HepG2 (cell line): ENCODE measurements around the gene ADGRF1. TPM values are rescaled to one million over a fixed set of nuclear protein-coding genes. Genes with fewer than 3 reads are reported as not detected.

ENCODE experiments used
- CBX5 ChIP-seq: sonication (generic); formaldehyde crosslinking; IDR thresholded peaks from 2 replicates; pipeline ENCODE4 v1.4.0; 2020; ENCODE audit warnings: missing genetic modification reagents, borderline replicate concordance
- HNF4A ChIP-seq: sonication (generic); formaldehyde crosslinking; IDR thresholded peaks from 2 replicates; pipeline ENCODE4 v1.4.0; 2020; ENCODE audit warnings: missing genetic modification reagents
- HNRNPUL1 ChIP-seq: fragments of 200-400 bp; formaldehyde crosslinking; IDR thresholded peaks from 2 replicates; pipeline ENCODE4 v1.6.1; 2017; ENCODE audit warnings: low read depth, mild to moderate bottlenecking, low read length, moderate library complexity
- HOXD1 ChIP-seq: sonication (generic); formaldehyde crosslinking; IDR thresholded peaks from 2 replicates; pipeline ENCODE4 v1.5.0; 2020; ENCODE audit warnings: missing genetic modification reagents
- NONO ChIP-seq, 2 experiments: fragments of 450-650 bp in 1 of 2; sonication (generic) in 1 of 2; formaldehyde crosslinking in 1 of 2; IDR thresholded peaks in 1 of 2; conservative IDR thresholded peaks in 1 of 2; 2 replicates each; pipeline versions ENCODE4 v1.6.1 to v1.8.0; 2017 to 2022; ENCODE audit warnings: mild to moderate bottlenecking in 1 of 2, missing genetic modification reagents in 1 of 2, moderate library complexity in 1 of 2
- PCBP2 ChIP-seq: fragments of 200-400 bp; formaldehyde crosslinking; optimal IDR thresholded peaks from 2 replicates; pipeline ENCODE3; 2018; ENCODE audit warnings: low read length, low read depth; ENCODE audit not compliant: poor library complexity, severe bottlenecking
- PRPF4 ChIP-seq: fragments of 200-400 bp; formaldehyde crosslinking; IDR thresholded peaks from 2 replicates; pipeline ENCODE4 v1.6.1; 2016; ENCODE audit warnings: low read length, low read depth; ENCODE audit not compliant: poor library complexity, severe bottlenecking
- SMYD3 ChIP-seq: sonication (generic); formaldehyde crosslinking; IDR thresholded peaks from 2 replicates; pipeline ENCODE4 v1.8.1; 2023; ENCODE audit warnings: mild to moderate bottlenecking, missing genetic modification reagents
- SP5 ChIP-seq: IDR thresholded peaks from 2 replicates; pipeline ENCODE4 v1.6.1; 2016; ENCODE audit warnings: low read depth, borderline replicate concordance
- TBX3 ChIP-seq: fragments of 450-650 bp; IDR thresholded peaks from 2 replicates; pipeline ENCODE4 v1.6.1; 2017; ENCODE audit warnings: antibody characterized with exemption, mild to moderate bottlenecking, inconsistent platforms, borderline replicate concordance
- ZBTB21 ChIP-seq: sonication (generic); formaldehyde crosslinking; IDR thresholded peaks from 2 replicates; pipeline ENCODE4 v1.4.0; 2020; ENCODE audit warnings: missing genetic modification reagents
- ZBTB8A ChIP-seq: sonication (generic); formaldehyde crosslinking; IDR thresholded peaks from 2 replicates; pipeline ENCODE4 v1.4.0; 2020; ENCODE audit warnings: mild to moderate bottlenecking, low read depth, missing genetic modification reagents, borderline replicate concordance
- ZNF329 ChIP-seq: sonication (generic); formaldehyde crosslinking; IDR thresholded peaks from 2 replicates; pipeline ENCODE4 v1.9.0; 2021; ENCODE audit warnings: low read depth, mild to moderate bottlenecking, missing genetic modification reagents
- polyA plus RNA-seq, 8 experiments: library from polyadenylated mRNA; depleted of rRNA in 3 of 8; stranded (reverse) in 7 of 8; unstranded in 1 of 8; fragments of >200 nt; fragmentation: Illumina TruSeq in 4 of 8; extraction: Trizol in 4 of 8; gene quantifications; 2 replicates each; pipeline versions ENCODE4 v1.2.1 to v1.2.3, GENCODE V29; 2011 to 2016; ENCODE audit warnings: low read depth in 4 of 8, missing spikeins in 1 of 8, mixed read lengths in 1 of 8; ENCODE audit not compliant: insufficient read depth in 1 of 8
- total RNA-seq, 5 experiments: library from RNA; depleted of rRNA; stranded (reverse); fragments of >200 nt; fragmentation: Illumina TruSeq; extraction: Trizol; gene quantifications; 2 replicates each; pipeline ENCODE4 v1.2.3, GENCODE V29; 2016; ENCODE audit warnings: low read depth in 1 of 5
- TF ChIP-seq, protein P1 (sequence below): IDR thresholded peaks from 2 replicates; pipeline ENCODE4 v1.6.1; 2016
- TF ChIP-seq, protein P2 (sequence below): sonication (generic); formaldehyde crosslinking; IDR thresholded peaks from 2 replicates; pipeline ENCODE4 v1.4.0; 2020; ENCODE audit warnings: mild to moderate bottlenecking, missing genetic modification reagents
- TF ChIP-seq, protein P3 (sequence below): sonication (generic); formaldehyde crosslinking; IDR thresholded peaks from 2 replicates; pipeline ENCODE4 v1.4.0; 2020; ENCODE audit warnings: mild to moderate bottlenecking, missing genetic modification reagents
- TF ChIP-seq, protein P4 (sequence below): sonication (generic); formaldehyde crosslinking; IDR thresholded peaks from 2 replicates; pipeline ENCODE4 v1.5.1; 2020; ENCODE audit warnings: mild to moderate bottlenecking, missing genetic modification reagents, borderline replicate concordance
- TF ChIP-seq, protein P5 (sequence below): IDR thresholded peaks from 2 replicates; pipeline ENCODE4 v1.6.1; 2016; ENCODE audit warnings: low read depth, borderline replicate concordance

ADGRF1 gene
- total and polyA plus RNA-seq, 2 of the 13 experiments (the other 11 are each of a cell fraction or from before 2014, with no cell fraction given): not detected

DNA sequence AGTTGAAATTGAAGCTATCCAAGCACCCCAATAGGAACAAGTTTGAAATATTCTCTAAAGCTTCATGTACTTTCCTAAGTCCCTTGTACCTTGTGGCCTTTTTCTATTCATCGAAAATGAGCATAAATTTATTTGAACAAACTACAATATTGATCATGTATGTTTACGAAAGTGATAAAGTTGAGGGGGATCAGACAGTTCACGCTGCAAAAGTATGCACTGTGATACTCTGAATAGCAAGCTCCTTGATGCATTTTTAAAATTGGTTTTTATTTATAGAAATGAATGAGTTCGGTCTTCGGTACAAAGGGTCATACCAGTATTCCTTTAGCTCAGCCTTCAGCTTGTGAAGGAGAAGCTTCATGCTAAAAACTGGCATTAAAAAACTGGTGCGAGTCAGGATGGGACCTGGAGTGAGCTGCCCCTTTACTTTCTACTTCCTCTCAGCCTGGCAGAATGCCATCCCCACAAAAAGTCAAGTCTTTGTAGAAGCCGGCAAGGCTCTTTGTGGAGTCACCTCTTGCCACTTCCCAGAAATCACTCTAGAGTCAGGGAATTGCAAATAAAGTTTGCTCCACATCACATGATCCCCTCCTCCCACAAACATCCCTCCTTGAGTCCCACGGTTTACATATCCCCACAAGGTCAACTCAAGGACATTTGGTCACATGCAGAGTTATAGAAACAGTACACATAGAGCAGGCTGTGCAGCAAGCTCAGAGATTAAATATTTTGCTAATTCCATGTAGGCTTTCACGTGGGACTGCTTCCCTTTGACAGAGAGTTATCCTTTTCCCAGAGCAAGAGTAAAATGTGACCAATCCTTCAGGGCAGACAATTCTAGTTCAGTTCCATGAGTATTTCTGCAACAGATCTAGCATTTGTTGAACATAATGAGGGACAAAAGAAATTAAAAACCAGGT is 34.6 kb upstream of the ADGRF1 start (continued):
- TF ChIP-seq NONO (IDR thresholded peaks at IDR 0.05): no peak
- TF ChIP-seq NONO (CRISPR knock-in tag; conservative IDR thresholded peaks at IDR 0.05): peak; percentile 53
- TF ChIP-seq, protein P1, sequence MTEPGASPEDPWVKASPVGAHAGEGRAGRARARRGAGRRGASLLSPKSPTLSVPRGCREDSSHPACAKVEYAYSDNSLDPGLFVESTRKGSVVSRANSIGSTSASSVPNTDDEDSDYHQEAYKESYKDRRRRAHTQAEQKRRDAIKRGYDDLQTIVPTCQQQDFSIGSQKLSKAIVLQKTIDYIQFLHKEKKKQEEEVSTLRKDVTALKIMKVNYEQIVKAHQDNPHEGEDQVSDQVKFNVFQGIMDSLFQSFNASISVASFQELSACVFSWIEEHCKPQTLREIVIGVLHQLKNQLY (CRISPR knock-in tag): peak; percentile 92
- no peak for TF ChIP-seq HNRNPUL1
- no peak for TF ChIP-seq PCBP2
- no peak for TF ChIP-seq ZBTB21 (CRISPR knock-in tag)
- TF ChIP-seq ZNF329 (CRISPR knock-in tag): no peak
- peak; percentile 74; the same call in 1 of the 2 replicates for TF ChIP-seq HOXD1 (CRISPR knock-in tag)
- TF ChIP-seq HNF4A (CRISPR knock-in tag): peak; percentile 92
- TF ChIP-seq, protein P2, sequence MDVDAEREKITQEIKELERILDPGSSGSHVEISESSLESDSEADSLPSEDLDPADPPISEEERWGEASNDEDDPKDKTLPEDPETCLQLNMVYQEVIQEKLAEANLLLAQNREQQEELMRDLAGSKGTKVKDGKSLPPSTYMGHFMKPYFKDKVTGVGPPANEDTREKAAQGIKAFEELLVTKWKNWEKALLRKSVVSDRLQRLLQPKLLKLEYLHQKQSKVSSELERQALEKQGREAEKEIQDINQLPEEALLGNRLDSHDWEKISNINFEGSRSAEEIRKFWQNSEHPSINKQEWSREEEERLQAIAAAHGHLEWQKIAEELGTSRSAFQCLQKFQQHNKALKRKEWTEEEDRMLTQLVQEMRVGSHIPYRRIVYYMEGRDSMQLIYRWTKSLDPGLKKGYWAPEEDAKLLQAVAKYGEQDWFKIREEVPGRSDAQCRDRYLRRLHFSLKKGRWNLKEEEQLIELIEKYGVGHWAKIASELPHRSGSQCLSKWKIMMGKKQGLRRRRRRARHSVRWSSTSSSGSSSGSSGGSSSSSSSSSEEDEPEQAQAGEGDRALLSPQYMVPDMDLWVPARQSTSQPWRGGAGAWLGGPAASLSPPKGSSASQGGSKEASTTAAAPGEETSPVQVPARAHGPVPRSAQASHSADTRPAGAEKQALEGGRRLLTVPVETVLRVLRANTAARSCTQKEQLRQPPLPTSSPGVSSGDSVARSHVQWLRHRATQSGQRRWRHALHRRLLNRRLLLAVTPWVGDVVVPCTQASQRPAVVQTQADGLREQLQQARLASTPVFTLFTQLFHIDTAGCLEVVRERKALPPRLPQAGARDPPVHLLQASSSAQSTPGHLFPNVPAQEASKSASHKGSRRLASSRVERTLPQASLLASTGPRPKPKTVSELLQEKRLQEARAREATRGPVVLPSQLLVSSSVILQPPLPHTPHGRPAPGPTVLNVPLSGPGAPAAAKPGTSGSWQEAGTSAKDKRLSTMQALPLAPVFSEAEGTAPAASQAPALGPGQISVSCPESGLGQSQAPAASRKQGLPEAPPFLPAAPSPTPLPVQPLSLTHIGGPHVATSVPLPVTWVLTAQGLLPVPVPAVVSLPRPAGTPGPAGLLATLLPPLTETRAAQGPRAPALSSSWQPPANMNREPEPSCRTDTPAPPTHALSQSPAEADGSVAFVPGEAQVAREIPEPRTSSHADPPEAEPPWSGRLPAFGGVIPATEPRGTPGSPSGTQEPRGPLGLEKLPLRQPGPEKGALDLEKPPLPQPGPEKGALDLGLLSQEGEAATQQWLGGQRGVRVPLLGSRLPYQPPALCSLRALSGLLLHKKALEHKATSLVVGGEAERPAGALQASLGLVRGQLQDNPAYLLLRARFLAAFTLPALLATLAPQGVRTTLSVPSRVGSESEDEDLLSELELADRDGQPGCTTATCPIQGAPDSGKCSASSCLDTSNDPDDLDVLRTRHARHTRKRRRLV (CRISPR knock-in tag): no peak
- peak; percentile 95 for TF ChIP-seq SP5
- peak; percentile 61 for TF ChIP-seq TBX3
- TF ChIP-seq, protein P3, sequence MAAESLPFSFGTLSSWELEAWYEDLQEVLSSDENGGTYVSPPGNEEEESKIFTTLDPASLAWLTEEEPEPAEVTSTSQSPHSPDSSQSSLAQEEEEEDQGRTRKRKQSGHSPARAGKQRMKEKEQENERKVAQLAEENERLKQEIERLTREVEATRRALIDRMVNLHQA (CRISPR knock-in tag): no peak
- TF ChIP-seq, protein P4, sequence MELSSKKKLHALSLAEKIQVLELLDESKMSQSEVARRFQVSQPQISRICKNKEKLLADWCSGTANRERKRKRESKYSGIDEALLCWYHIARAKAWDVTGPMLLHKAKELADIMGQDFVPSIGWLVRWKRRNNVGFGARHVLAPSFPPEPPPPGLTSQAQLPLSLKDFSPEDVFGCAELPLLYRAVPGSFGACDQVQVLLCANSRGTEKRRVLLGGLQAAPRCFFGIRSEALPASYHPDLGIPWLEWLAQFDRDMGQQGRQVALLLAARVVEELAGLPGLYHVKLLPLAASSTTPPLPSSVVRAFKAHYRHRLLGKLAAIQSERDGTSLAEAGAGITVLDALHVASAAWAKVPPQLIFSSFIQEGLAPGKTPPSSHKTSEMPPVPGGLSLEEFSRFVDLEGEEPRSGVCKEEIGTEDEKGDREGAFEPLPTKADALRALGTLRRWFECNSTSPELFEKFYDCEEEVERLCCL (CRISPR knock-in tag): no peak
- TF ChIP-seq CBX5 (CRISPR knock-in tag): peak; percentile 90; the same call in 1 of the 2 replicates
- TF ChIP-seq, protein P5, sequence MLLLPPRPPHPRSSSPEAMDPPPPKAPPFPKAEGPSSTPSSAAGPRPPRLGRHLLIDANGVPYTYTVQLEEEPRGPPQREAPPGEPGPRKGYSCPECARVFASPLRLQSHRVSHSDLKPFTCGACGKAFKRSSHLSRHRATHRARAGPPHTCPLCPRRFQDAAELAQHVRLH (CRISPR knock-in tag): peak; percentile 90; the same call in 1 of the 2 replicates
- TF ChIP-seq SMYD3: peak; percentile 65; the same call in 1 of the 2 replicates
- peak; percentile 72 for TF ChIP-seq PRPF4
- TF ChIP-seq ZBTB8A (CRISPR knock-in tag): no peak
